Body of pancreas (tissue), 4 donors: ENCODE results near the gene PRICKLE4.
A peak's percentile ranks its signal among the peaks of the same experiment; 100 is the strongest.

Source experiments
- POLR2A ChIP-seq, 3 donors: fragments of 450-650 bp; IDR thresholded peaks; one replicate each; pipeline ENCODE4 v1.6.1; 2016; ENCODE audit warnings: antibody characterized with exemption in 3 of 3, mild to moderate bottlenecking in 2 of 3
- TF ChIP-seq, protein P1 (sequence below), 7 experiments: fragments of 450-650 bp in 4 of 7; fragments of 200-600 bp in 3 of 7; sonication (generic) in 3 of 7; IDR thresholded peaks; one replicate each; pipeline ENCODE4 v1.5.1; 2016 to 2019; ENCODE audit warnings: antibody characterized with exemption in 7 of 7

DNA sequence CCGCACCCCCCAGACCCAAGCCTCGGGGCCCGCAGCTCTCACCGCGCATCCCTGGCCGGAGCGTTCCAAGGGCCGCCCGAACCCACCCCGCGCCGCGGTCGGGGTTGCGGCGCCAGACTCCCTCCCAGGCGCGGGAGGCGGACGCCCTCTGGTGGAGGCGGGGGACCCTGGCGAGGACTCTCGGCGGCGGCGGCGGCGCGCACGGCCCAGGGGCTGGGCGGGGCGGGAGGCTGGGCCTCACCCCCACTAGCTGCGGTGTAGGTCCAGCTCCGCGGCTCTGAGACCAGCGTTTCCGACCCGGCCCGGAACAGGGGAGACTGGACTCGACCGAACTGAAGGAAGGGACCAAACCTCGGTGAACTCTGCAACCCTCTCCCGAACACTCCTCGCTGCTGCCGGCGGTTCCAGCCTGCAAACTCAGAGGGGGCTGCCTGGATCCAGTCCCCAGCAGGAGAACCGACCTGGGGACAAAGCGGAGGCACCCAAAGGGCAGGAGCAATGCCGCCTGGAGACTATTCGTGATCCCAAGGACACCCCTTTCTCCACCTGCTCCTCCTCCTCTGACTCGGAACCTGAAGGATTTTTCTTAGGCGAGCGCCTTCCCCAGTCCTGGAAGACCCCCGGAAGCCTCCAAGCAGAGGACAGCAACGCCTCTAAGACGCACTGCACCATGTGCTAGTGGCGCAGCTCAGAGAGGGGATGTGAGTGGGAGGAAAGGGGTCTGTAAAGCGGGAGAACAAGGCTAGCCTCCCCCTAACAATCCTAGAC is 6.1 kb downstream of the PRICKLE4 start:
- TF ChIP-seq, protein P1, sequence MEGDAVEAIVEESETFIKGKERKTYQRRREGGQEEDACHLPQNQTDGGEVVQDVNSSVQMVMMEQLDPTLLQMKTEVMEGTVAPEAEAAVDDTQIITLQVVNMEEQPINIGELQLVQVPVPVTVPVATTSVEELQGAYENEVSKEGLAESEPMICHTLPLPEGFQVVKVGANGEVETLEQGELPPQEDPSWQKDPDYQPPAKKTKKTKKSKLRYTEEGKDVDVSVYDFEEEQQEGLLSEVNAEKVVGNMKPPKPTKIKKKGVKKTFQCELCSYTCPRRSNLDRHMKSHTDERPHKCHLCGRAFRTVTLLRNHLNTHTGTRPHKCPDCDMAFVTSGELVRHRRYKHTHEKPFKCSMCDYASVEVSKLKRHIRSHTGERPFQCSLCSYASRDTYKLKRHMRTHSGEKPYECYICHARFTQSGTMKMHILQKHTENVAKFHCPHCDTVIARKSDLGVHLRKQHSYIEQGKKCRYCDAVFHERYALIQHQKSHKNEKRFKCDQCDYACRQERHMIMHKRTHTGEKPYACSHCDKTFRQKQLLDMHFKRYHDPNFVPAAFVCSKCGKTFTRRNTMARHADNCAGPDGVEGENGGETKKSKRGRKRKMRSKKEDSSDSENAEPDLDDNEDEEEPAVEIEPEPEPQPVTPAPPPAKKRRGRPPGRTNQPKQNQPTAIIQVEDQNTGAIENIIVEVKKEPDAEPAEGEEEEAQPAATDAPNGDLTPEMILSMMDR (IDR thresholded peaks at IDR 0.05), result peak; percentile 52 to 96 (median 92)
- TF ChIP-seq POLR2A (IDR thresholded peaks at IDR 0.05), result no peak
